Spleen (tissue), 11 donors: Measurements from ENCODE around the gene HIPK2. TPM values are rescaled to one million over a fixed set of nuclear protein-coding genes. Genes with fewer than 3 reads are reported as not detected.

Experiments
- DNase-seq: peaks from one replicate; pipeline ENCODE4 v3.0.0-alpha.2; 2020
- H3K27ac ChIP-seq, 8 donors: fragments of 200-600 bp; sonication (generic) in 7 of 8; 1 replicate in 4 of 8; 2 replicates in 4 of 8; pipeline versions ENCODE4 v1.5.0 to v1.8.0; 2016 to 2021; ENCODE audit warnings: inconsistent platforms in 4 of 8, mild to moderate bottlenecking in 4 of 8, moderate library complexity in 1 of 8
- H3K27me3 ChIP-seq, 7 donors: fragments of 200-600 bp; sonication (generic) in 6 of 7; replicated peaks in 1 of 7; 1 replicate in 4 of 7; 2 replicates in 3 of 7; pipeline versions ENCODE4 v1.5.0 to v1.8.0; 2016 to 2021; ENCODE audit warnings: inconsistent platforms in 3 of 7, mild to moderate bottlenecking in 1 of 7
- H3K36me3 ChIP-seq, 6 donors: fragments of 200-600 bp; sonication (generic) in 5 of 6; 1 replicate in 4 of 6; 2 replicates in 2 of 6; pipeline versions ENCODE4 v1.5.0 to v1.8.0; 2016 to 2021; ENCODE audit warnings: inconsistent platforms in 2 of 6
- H3K4me1 ChIP-seq, 6 donors: fragments of 200-600 bp; sonication (generic) in 5 of 6; 1 replicate in 3 of 6; 2 replicates in 3 of 6; pipeline versions ENCODE4 v1.5.0 to v1.8.0; 2016 to 2021; ENCODE audit warnings: inconsistent platforms in 3 of 6
- H3K4me3 ChIP-seq, 8 donors: fragments of 200-600 bp; sonication (generic) in 7 of 8; 1 replicate in 4 of 8; 2 replicates in 4 of 8; pipeline versions ENCODE4 v1.5.0 to v1.8.0; 2016 to 2021; ENCODE audit warnings: inconsistent platforms in 4 of 8, mild to moderate bottlenecking in 4 of 8, moderate library complexity in 2 of 8
- H3K9me3 ChIP-seq, 8 donors: fragments of 200-600 bp; sonication (generic) in 7 of 8; 1 replicate in 4 of 8; 2 replicates in 4 of 8; pipeline versions ENCODE4 v1.5.0 to v1.8.0; 2016 to 2021; ENCODE audit warnings: inconsistent platforms in 4 of 8
- CTCF ChIP-seq, 11 experiments: fragments of 200-600 bp in 7 of 11; fragments of 450-650 bp in 4 of 11; sonication (generic) in 4 of 11; IDR thresholded peaks in 8 of 11; conservative IDR thresholded peaks in 3 of 11; 1 replicate in 7 of 11; 2 replicates in 4 of 11; pipeline versions ENCODE4 v1.4.0 to v1.8.0; 2016 to 2021; ENCODE audit warnings: antibody characterized with exemption in 11 of 11, inconsistent platforms in 4 of 11, mild to moderate bottlenecking in 1 of 11
- POLR2A ChIP-seq, 3 donors: fragments of 450-650 bp; IDR thresholded peaks; one replicate each; pipeline ENCODE4 v1.5.1; 2017; ENCODE audit warnings: antibody characterized with exemption in 3 of 3, mild to moderate bottlenecking in 1 of 3
- POLR2AphosphoS5 ChIP-seq, 3 donors: sonication (generic); formaldehyde crosslinking; IDR thresholded peaks; one replicate each; pipeline ENCODE4 v1.5.1; 2017; ENCODE audit warnings: antibody characterized with exemption in 3 of 3
- WGBS, 5 donors: extraction: QIAGEN DNeasy Blood & Tissue Kit in 3 of 5; methylation state at CpG; one replicate each; pipeline versions ENCODE4 v1.1.5 to v1.1.7; 2013 to 2018; 5-methylcytosine and 5-hydroxymethylcytosine counted together
- intact Hi-C: fragments of 100-400 bp; cut with DNase I; formaldehyde crosslinking; loops from one replicate; pipeline ENCODE4 v1.15.0; 2023; ENCODE audit warnings: low total_unique reads
- polyA plus RNA-seq, 3 donors: library from polyadenylated mRNA; stranded (reverse); fragments of 200-250 nt; gene quantifications; one replicate each; pipeline ENCODE4 v1.2.1, GENCODE V29; 2013
- total RNA-seq, 7 donors: library from RNA; depleted of rRNA in 3 of 7; stranded (reverse); fragments of >200 nt in 3 of 7; fragmentation: NEBNext Ultra II Directional in 4 of 7; extraction: Animal tissue kit (Norgen Biotek cat#: 25700) in 4 of 7; gene quantifications; one replicate each; pipeline versions ENCODE4 v1.1.0 to v1.2.1, GENCODE V29; 2016 to 2021
- donor health status: healthy with polysubstance abuse.
- donor health status: DM: no; HTN: no; CAD: no; lungs with moderate emphysema.
- donor health status: DM: no; HTN: no; CAD: no.
- donor health status: Bipolar disorder and iron deficiency.
- donor health status: healthy.
- donor health status: DM: no; HTN: no; CAD: no.
- donor health status: DM: yes; HTN: yes; CAD: no.

Gene HIPK2
- total and polyA plus RNA-seq, 10 donors, result 1.7 to 97.5 (median 51.8) TPM

GRCh38 chr7:139594911-139595476 is 182.8 kb downstream of the HIPK2 start:
- H3K4me1 ChIP-seq, result no peaks in the 10 kb centered on the region
- H3K4me3 ChIP-seq, result no peak overlapping the region
- no peak for DNase-seq
- no peak for TF ChIP-seq CTCF (IDR thresholded peaks at IDR 0.05 in 8 of 11, conservative IDR thresholded peaks at IDR 0.05 in 3 of 11)
- TF ChIP-seq POLR2A (IDR thresholded peaks at IDR 0.05), result no peak
- no peak for TF ChIP-seq POLR2AphosphoS5 (IDR thresholded peaks at IDR 0.05)
- no peak overlapping the region for H3K27ac ChIP-seq
- H3K36me3 ChIP-seq, result peaks cover 10 to 100% (median 84%) of the 10 kb centered on the region in 6 donors
- H3K27me3 ChIP-seq, result no peaks in the 10 kb centered on the region
- H3K9me3 ChIP-seq, result no peaks in the 10 kb centered on the region
- WGBS, 5 donors, result 83 to 89% (median 87%) methylated on average over 11 to 13 of the region's 13 CpGs
- intact Hi-C loops, result no loop called here

GRCh38 chr7:139594090-139594489 is 183.7 kb downstream of the HIPK2 start:
- Histone ChIP-seq H3K4me1 (no peaks in the 10 kb centered on the region), H3K27ac (no peak overlapping the region), H3K9me3 (no peaks in the 10 kb centered on the region), H3K27me3 (no peaks in the 10 kb centered on the region), H3K4me3 (no peak overlapping the region), H3K36me3 (peaks cover 10 to 100% (median 84%) of the 10 kb centered on the region in 6 donors)
- WGBS, 5 donors, result 87 to 100% (median 97%) methylated on average over 2 of the region's 2 CpGs
- intact Hi-C loops, result no loop called here
- no peak for DNase-seq
- TF ChIP-seq POLR2A (IDR thresholded peaks at IDR 0.05) (no peak), POLR2AphosphoS5 (IDR thresholded peaks at IDR 0.05) (no peak), CTCF (IDR thresholded peaks at IDR 0.05 in 8 of 11, conservative IDR thresholded peaks at IDR 0.05 in 3 of 11) (no peak)

- 87 to 96% (median 93%) methylated on average over 4 of the region's 4 CpGs for WGBS, 5 donors
- no peak for DNase-seq
- peaks cover 10 to 100% (median 82%) of the 10 kb centered on the region in 6 donors for H3K36me3 ChIP-seq
- H3K27ac ChIP-seq, result no peak overlapping the region
- no peak overlapping the region for H3K4me3 ChIP-seq
- TF ChIP-seq POLR2A (IDR thresholded peaks at IDR 0.05) (no peak), POLR2AphosphoS5 (IDR thresholded peaks at IDR 0.05) (no peak), CTCF (IDR thresholded peaks at IDR 0.05 in 8 of 11, conservative IDR thresholded peaks at IDR 0.05 in 3 of 11) (no peak)
- intact Hi-C loops, result no loop called here
- no peaks in the 10 kb centered on the region for H3K9me3 ChIP-seq
- no peaks in the 10 kb centered on the region for H3K27me3 ChIP-seq
- H3K4me1 ChIP-seq, result peaks cover 0 to 9% (median 0%) of the 10 kb centered on the region in 6 donors
These were observed 184.9 kb downstream of the HIPK2 start for GRCh38 chr7:139592801-139593461.

GRCh38 chr7:139591550-139592195 is 186.1 kb downstream of the HIPK2 start:
- H3K36me3 ChIP-seq, result peaks cover 10 to 100% (median 83%) of the 10 kb centered on the region in 6 donors
- no peak for DNase-seq
- 89 to 98% (median 94%) methylated on average over 3 of the region's 3 CpGs for WGBS, 5 donors

More at GRCh38 chr7:139591550-139592195, 186.1 kb downstream of the HIPK2 start:
- no peak overlapping the region for H3K27ac ChIP-seq
- no peaks in the 10 kb centered on the region for H3K9me3 ChIP-seq
- intact Hi-C loops, result no loop called here
- peaks cover 0 to 9% (median 0%) of the 10 kb centered on the region in 6 donors for H3K4me1 ChIP-seq
- no peak overlapping the region for H3K4me3 ChIP-seq
- no peak for TF ChIP-seq POLR2A (IDR thresholded peaks at IDR 0.05)
- H3K27me3 ChIP-seq, result no peaks in the 10 kb centered on the region
